Subcutaneous abdominal adipose tissue (tissue), 5 donors: ENCODE data around the gene CD68.

ENCODE experiments used
- H3K27ac ChIP-seq: one replicate; pipeline ENCODE4 v1.7.0; 2013; ENCODE audit warnings: low read depth, mild to moderate bottlenecking, inconsistent platforms, low read length, moderate library complexity
- H3K27me3 ChIP-seq, 5 donors: one replicate each; pipeline ENCODE4 v1.7.0; 2013; ENCODE audit warnings: low read length in 5 of 5, inconsistent platforms in 1 of 5; ENCODE audit not compliant: control insufficient read depth in 5 of 5, insufficient read depth in 4 of 5
- H3K36me3 ChIP-seq, 5 donors: one replicate each; pipeline ENCODE4 v1.7.0; 2013; ENCODE audit warnings: low read length in 5 of 5; ENCODE audit not compliant: control insufficient read depth in 5 of 5, insufficient read depth in 5 of 5
- H3K4me1 ChIP-seq, 5 donors: one replicate each; pipeline ENCODE4 v1.7.0; 2013; ENCODE audit warnings: low read length in 5 of 5, mild to moderate bottlenecking in 3 of 5, moderate library complexity in 1 of 5; ENCODE audit not compliant: control insufficient read depth in 5 of 5, insufficient read depth in 5 of 5
- H3K4me3 ChIP-seq, 5 donors: one replicate each; pipeline ENCODE4 v1.7.0; 2013; ENCODE audit warnings: low read length in 5 of 5, low read depth in 1 of 5
- H3K9ac ChIP-seq, 5 donors: one replicate each; pipeline ENCODE4 v1.7.0; 2013; ENCODE audit warnings: low read length in 5 of 5, mild to moderate bottlenecking in 4 of 5, moderate library complexity in 3 of 5
- H3K9me3 ChIP-seq, 5 donors: one replicate each; pipeline ENCODE4 v1.7.0; 2013; ENCODE audit warnings: low read length in 5 of 5; ENCODE audit not compliant: control insufficient read depth in 5 of 5
- donor health status: healthy.
- donor health status: healthy.
- donor health status: healthy.
- donor health status: healthy.
- donor health status: healthy.

The CD68 gene, protein sequence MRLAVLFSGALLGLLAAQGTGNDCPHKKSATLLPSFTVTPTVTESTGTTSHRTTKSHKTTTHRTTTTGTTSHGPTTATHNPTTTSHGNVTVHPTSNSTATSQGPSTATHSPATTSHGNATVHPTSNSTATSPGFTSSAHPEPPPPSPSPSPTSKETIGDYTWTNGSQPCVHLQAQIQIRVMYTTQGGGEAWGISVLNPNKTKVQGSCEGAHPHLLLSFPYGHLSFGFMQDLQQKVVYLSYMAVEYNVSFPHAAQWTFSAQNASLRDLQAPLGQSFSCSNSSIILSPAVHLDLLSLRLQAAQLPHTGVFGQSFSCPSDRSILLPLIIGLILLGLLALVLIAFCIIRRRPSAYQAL

DNA sequence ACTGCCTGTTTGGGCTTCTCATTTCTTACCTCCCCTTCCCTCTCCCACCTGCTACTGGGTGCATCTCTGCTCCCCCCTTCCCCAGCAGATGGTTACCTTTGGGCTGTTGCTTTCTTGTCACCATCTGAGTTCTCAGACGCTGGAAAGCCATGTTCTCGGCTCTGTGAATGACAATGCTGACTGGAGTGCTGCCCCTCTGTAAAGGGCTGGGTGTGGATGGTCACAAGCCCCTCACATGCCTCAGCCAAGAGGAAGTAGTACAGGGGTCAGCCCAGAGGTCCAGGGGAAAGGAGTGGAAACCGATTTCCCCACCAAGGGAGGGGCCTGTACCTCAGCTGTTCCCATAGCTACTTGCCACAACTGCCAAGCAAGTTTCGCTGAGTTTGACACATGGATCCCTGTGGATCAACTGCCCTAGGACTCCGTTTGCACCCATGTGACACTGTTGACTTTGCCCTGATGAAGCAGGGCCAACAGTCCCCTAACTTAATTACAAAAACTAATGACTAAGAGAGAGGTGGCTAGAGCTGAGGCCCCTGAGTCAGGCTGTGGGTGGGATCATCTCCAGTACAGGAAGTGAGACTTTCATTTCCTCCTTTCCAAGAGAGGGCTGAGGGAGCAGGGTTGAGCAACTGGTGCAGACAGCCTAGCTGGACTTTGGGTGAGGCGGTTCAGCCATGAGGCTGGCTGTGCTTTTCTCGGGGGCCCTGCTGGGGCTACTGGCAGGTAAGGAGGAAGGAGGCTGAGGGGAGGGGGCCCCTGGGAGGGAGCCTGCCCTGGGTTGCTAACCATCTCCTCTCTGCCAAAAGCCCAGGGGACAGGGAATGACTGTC lies at the start of gene CD68:
Gene CD68, plus strand, starts transcription at position 638 of the 833 bp plus-strand sequence. Its CDS starts 40 bp downstream, at position 678.
- peak within 1 kb of the TSS; percentile 60 to 96 (median 83) for H3K9ac ChIP-seq
- peaks cover 23 to 86% (median 76%) of the 10 kb centered on the region in 5 donors for H3K4me1 ChIP-seq
- no peaks in the 10 kb centered on the region for H3K27me3 ChIP-seq
- H3K36me3 ChIP-seq, result peaks cover 21 to 57% (median 51%) of the 10 kb centered on the region in 5 donors
- peak within 1 kb of the TSS; percentile 61 to 96 (median 63) for H3K4me3 ChIP-seq
- peak within 1 kb of the TSS; percentile 98 for H3K27ac ChIP-seq
- no peaks in the 10 kb centered on the region for H3K9me3 ChIP-seq

DNA sequence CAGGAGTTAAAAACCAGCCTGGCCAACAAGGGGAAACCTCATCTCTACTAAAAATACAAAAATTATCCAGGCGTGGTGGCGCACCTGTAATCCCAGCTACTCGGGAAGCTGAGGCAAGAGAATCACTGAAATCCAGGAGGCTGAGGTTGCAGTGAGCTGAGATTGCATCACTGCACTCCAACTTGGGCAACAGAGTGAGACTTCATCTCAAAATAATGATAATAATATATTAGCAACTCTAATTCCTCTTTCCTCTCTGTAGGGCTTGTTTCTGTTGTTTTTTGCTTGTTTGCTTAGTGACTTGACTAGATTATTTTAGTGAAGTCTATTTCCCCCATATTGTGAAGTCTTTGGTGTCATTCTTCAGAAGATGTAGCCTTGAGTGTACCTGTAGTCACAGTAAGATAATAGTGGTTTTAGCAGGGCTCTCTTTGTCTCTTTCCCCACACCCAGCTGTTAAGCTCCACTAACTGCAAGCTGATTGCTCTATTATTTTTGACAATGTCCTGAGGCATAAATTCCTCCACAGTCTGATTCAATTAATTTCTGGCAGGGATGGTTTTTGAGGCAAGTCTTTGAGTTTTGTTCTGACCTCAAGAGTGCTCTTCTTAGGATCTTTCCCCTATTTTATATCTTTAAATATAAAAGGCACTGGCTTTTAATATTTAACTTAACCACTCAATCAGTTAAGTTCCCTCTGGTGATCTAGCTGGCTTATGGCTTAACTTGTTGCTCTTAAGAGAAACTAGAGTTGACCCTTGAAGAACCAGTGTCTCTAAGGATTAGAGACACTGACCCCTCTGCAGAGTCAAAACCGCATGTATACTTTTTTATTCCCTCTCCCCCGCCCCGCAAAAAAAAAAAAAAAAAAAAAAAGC lies 49.2 kb upstream of the CD68 start:
- no peaks in the 10 kb centered on the region for H3K27me3 ChIP-seq
- no peaks in the 10 kb centered on the region for H3K36me3 ChIP-seq
- H3K9me3 ChIP-seq, result peaks cover 0 to 19% (median 11%) of the 10 kb centered on the region in 5 donors
- H3K9ac ChIP-seq, result no peak overlapping the region
- H3K4me1 ChIP-seq, result no peaks in the 10 kb centered on the region
- H3K27ac ChIP-seq, result no peak overlapping the region
- no peak overlapping the region for H3K4me3 ChIP-seq

DNA sequence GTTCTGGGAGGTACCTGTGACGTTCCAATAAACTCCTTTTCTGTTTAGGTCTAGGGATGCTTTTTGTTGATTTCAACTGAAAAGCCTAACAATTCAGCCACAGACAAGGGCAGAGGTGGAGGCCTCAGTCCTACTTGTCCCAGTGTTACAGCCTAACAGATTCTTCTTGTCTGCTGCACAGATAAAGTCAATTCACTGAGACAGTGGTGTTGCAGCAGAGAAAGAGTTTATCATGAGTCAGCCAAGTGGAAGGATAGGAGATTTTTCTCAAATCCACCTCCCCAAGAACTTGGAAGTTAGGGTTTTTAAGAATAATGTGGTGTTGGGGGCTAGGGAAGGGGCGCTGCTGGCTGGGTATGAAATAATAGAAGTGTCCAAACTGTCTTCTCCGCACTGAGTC lies 41.4 kb upstream of the CD68 start:
- H3K36me3 ChIP-seq, result no peaks in the 10 kb centered on the region
- H3K9ac ChIP-seq, result no peak overlapping the region
- H3K4me3 ChIP-seq, result no peak overlapping the region
- no peak overlapping the region for H3K27ac ChIP-seq
- peaks cover 0 to 2% (median 0%) of the 10 kb centered on the region in 5 donors for H3K27me3 ChIP-seq
- no peaks in the 10 kb centered on the region for H3K4me1 ChIP-seq
- H3K9me3 ChIP-seq, result peaks cover 4 to 13% (median 8%) of the 10 kb centered on the region in 5 donors

DNA sequence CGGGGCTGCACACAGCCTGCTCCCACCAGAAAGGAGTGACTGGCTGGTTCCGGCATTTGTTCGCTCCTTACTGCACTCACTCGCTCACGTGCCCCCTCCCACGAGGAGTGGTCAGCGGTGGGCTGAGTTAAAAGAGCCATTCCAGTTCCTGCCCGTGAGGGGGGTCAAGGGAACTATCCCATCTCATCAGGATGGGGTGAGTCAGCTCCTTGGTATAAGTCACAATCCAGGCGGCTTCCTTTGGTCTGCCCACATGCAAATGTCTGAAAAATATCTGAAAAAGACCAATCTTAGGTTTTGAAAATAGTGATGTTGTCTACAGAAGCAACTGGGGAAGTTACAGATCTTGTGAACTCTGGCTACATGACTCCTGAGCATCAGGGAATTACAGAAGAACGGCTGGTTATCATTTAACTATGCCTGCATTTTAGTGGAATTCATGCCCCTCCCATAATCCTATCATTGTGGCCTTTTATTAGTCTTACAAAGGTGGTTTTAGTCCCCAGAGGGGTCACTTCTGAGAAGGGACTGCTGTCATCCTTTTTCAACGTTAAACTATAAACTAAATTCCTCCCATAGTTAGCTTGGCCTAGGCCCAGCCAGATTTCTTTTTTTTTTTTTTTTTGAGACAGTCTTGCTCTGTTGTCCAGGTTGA lies 40.4 kb upstream of the CD68 start:
- peaks cover 4 to 13% (median 8%) of the 10 kb centered on the region in 5 donors for H3K9me3 ChIP-seq
- H3K36me3 ChIP-seq, result no peaks in the 10 kb centered on the region
- H3K9ac ChIP-seq, result no peak overlapping the region
- peaks cover 0 to 2% (median 0%) of the 10 kb centered on the region in 5 donors for H3K27me3 ChIP-seq
- H3K27ac ChIP-seq, result no peak overlapping the region
- no peak overlapping the region for H3K4me3 ChIP-seq
- H3K4me1 ChIP-seq, result no peaks in the 10 kb centered on the region

DNA sequence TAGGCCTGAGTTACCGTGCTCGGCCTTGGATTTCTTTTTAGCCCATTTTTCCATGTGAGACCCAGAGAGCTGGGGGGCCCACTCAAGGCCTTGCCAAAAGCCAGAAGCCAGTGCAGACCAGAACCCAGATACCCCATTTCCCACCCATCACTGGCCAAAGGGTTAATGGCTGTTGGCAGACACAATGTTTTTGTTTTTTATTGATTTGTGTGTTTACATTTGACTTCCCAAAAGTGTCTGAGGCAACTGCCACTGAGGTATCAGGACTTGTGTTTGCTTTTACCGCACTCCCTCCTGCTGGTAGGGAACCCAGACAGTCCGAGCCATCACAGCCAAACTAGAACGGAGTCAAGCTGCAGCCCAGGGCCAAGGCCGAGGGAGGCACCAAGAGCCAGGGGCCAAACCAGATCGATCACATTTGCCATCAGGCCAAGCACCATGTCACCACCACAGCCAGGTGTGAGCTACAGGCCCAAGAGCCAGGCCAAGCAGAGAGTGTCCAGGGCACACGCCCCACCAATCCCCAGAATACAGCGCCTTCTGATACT lies 38.3 kb upstream of the CD68 start:
- peaks cover 0 to 3% (median 0%) of the 10 kb centered on the region in 5 donors for H3K4me1 ChIP-seq
- no peaks in the 10 kb centered on the region for H3K36me3 ChIP-seq
- H3K27me3 ChIP-seq, result peaks cover 0 to 2% (median 0%) of the 10 kb centered on the region in 5 donors
- no peak overlapping the region for H3K4me3 ChIP-seq
- no peak overlapping the region for H3K27ac ChIP-seq
- H3K9ac ChIP-seq, result no peak overlapping the region
- H3K9me3 ChIP-seq, result peaks cover 4 to 13% (median 8%) of the 10 kb centered on the region in 5 donors

DNA sequence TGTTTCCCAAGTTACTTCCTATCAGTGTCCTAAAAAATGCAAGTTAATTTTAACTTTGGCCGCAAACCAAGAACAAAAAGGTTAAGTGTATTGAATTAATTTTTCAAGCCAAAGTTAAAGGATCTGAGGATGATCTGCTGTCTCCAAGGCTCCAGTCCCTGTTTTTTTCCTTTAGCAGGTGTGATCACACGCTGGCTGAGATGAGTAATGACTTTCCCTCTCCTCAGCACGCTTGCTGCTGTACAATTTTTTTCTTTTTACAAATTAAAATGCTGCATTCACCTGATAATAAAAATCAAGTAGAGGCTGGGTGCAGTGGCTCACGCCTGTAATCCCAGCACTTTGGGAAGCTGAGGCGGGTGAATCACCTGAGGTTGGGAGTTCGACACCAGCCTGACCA lies 34.5 kb upstream of the CD68 start:
- Histone ChIP-seq H3K9me3 (no peaks in the 10 kb centered on the region), H3K4me1 (peaks cover 6 to 17% (median 16%) of the 10 kb centered on the region in 5 donors), H3K27ac (no peak overlapping the region), H3K9ac (no peak overlapping the region), H3K27me3 (no peaks in the 10 kb centered on the region), H3K36me3 (no peaks in the 10 kb centered on the region), H3K4me3 (no peak overlapping the region)

DNA sequence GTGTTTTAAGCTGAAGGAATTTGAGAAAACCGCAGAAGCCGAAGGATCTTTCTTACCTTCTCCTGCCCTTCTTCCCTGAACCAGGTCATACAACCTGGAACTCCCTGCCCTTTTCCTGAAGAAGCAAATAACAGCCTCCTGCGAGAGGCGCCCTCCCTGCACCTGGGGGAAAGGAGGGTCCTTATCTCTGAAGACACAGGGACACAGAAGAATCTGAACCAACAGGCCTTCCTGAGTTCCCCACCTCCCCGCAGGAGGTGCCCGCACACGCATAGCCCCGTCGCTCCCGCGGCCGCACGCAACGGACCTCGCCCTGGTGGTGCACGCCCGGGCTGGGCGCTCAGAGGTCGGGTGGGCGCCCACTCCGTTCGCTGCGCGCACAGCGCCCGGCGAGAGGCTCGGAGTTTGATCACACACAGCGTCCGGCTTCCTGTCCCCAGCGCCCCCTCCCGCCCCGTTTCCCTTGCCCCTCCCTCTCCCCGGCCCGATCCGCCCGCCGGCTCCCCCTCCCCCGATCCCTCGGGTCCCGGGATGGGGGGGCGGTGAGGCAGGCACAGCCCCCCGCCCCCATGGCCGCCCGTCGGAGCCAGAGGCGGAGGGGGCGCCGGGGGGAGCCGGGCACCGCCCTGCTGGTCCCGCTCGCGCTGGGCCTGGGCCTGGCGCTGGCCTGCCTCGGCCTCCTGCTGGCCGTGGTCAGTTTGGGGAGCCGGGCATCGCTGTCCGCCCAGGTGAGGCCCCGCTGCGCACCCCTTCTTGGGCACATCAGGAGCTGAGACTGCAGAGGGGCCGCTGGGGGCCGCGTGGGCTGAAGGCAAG lies 30.6 kb upstream of the CD68 start, which contains the start of gene TNFSF12:
Gene TNFSF12, plus strand, starts transcription at position 474 of the 816 bp plus-strand sequence. Its CDS starts 96 bp downstream, at position 570.
- Histone ChIP-seq H3K9me3 (no peaks in the 10 kb centered on the region), H3K27me3 (no peaks in the 10 kb centered on the region), H3K9ac (peak within 1 kb of the TSS; percentile 56 to 89 (median 67)), H3K4me1 (peaks cover 6 to 32% (median 23%) of the 10 kb centered on the region in 5 donors), H3K36me3 (peaks cover 0 to 20% (median 11%) of the 10 kb centered on the region in 5 donors), H3K4me3 (peak within 1 kb of the TSS; percentile 80 to 92 (median 89)), H3K27ac (peak within 1 kb of the TSS; percentile 62)

DNA sequence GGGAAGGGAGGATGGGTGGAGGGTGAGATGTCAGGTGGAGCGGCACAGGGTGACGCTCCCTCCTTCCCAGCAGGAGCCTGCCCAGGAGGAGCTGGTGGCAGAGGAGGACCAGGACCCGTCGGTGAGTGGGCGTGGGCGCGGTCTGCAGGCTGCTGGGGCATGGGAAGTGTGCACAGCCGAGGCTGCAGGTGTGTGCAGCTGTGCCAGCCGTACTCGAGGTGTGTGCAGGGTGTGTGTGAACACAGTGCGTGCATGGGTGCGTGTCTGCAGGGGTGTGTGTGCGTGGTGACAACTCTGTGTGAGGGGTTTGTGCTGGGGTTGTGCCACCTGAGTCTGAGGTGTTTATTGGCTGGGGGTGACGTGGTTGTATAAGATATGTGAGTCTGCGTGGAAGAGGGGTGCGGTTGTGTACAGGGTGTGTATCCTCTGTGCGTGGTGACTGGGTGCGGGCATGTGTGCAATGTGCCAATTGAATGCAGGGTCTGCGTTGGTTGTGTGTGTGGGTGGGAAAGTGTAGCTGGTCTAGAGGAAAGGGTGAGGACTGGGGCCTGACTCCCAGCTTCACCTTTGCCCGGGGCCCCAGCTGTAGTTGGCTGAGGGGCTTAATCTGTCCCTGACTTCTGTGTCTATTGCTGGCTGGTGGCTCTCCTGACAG lies 29.9 kb upstream of the CD68 start:
- peak overlapping the region; percentile 80 to 91 (median 84) for H3K4me3 ChIP-seq
- H3K9me3 ChIP-seq, result no peaks in the 10 kb centered on the region
- H3K36me3 ChIP-seq, result peaks cover 0 to 23% (median 14%) of the 10 kb centered on the region in 5 donors
- H3K27ac ChIP-seq, result peak overlapping the region; percentile 62
- no peaks in the 10 kb centered on the region for H3K27me3 ChIP-seq
- peak overlapping the region; percentile 6 to 71 (median 67) for H3K9ac ChIP-seq
- H3K4me1 ChIP-seq, result peaks cover 6 to 34% (median 23%) of the 10 kb centered on the region in 5 donors
